Hepatocyte (in vitro differentiated cells): ENCODE results near the gene DGAT2. TPM values are rescaled to one million over a fixed set of nuclear protein-coding genes. Genes with fewer than 3 reads are reported as not detected.

Experiments
- DNase-seq: peaks from one replicate; pipeline ENCODE4 v3.0.0-alpha.2; 2016; ENCODE audit warnings: low spot score
- H2AFZ ChIP-seq: fragments of 200-600 bp; sonication (generic); 2 replicates; pipeline ENCODE4 v1.6.0; 2016; ENCODE audit warnings: antibody characterized with exemption, mild to moderate bottlenecking
- H3K27ac ChIP-seq: fragments of 200-600 bp; sonication (generic); 2 replicates; pipeline ENCODE4 v1.5.1; 2016; ENCODE audit warnings: mild to moderate bottlenecking
- H3K27me3 ChIP-seq: fragments of 200-600 bp; sonication (generic); 2 replicates; pipeline ENCODE4 v1.6.1; 2016
- H3K36me3 ChIP-seq: fragments of 200-600 bp; sonication (generic); replicated peaks from 2 replicates; pipeline ENCODE4 v1.5.1; 2016; ENCODE audit warnings: low read depth; ENCODE audit not compliant: insufficient read depth
- H3K4me1 ChIP-seq: fragments of 200-600 bp; sonication (generic); 2 replicates; pipeline ENCODE4 v1.5.1; 2016; ENCODE audit warnings: mild to moderate bottlenecking, moderate library complexity; ENCODE audit not compliant: insufficient read depth
- H3K4me2 ChIP-seq: fragments of 200-600 bp; sonication (generic); 2 replicates; pipeline ENCODE4 v1.6.0; 2016
- H3K4me3 ChIP-seq: fragments of 200-600 bp; sonication (generic); 2 replicates; pipeline ENCODE4 v1.5.1; 2016; ENCODE audit warnings: mild to moderate bottlenecking
- H3K79me2 ChIP-seq: fragments of 200-600 bp; sonication (generic); 2 replicates; pipeline ENCODE4 v1.6.0; 2017; ENCODE audit warnings: mild to moderate bottlenecking
- H3K9me2 ChIP-seq: fragments of 200-600 bp; sonication (generic); replicated peaks from 2 replicates; pipeline ENCODE4 v1.6.0; 2017; ENCODE audit warnings: mild to moderate bottlenecking; ENCODE audit not compliant: insufficient read depth
- H3K9me3 ChIP-seq: fragments of 200-600 bp; sonication (generic); 2 replicates; pipeline ENCODE4 v1.5.1; 2016; ENCODE audit warnings: low read depth, mild to moderate bottlenecking
- H4K20me1 ChIP-seq: fragments of 200-600 bp; sonication (generic); 2 replicates; pipeline ENCODE4 v1.6.0; 2016; ENCODE audit warnings: mild to moderate bottlenecking; ENCODE audit not compliant: insufficient read depth, poor library complexity, severe bottlenecking
- CTCF ChIP-seq: fragments of 200-600 bp; sonication (generic); IDR thresholded peaks from 2 replicates; pipeline ENCODE4 v1.5.1; 2016; ENCODE audit warnings: antibody characterized with exemption, mild to moderate bottlenecking; ENCODE audit not compliant: poor library complexity
- EZH2 ChIP-seq: fragments of 200-600 bp; sonication (generic); IDR thresholded peaks from 2 replicates; pipeline ENCODE4 v1.6.1; 2016; ENCODE audit warnings: antibody characterized with exemption, mild to moderate bottlenecking, borderline replicate concordance
- EZH2phosphoT487 ChIP-seq: fragments of 200-600 bp; sonication (generic); IDR thresholded peaks from one replicate; pipeline ENCODE4 v1.6.1; 2018; ENCODE audit warnings: antibody characterized with exemption, mild to moderate bottlenecking, low read depth, moderate library complexity; ENCODE audit not compliant: unreplicated experiment, severe bottlenecking
- WGBS: methylation state at CpG from one replicate; pipeline ENCODE4 v1.1.6; 2016; ENCODE audit warnings: low lambda C conversion rate; ENCODE audit errors: missing lambda C conversion rate; 5-methylcytosine and 5-hydroxymethylcytosine counted together
- polyA plus RNA-seq: library from polyadenylated mRNA; unstranded; fragments of >200 nt; fragmentation: Nextera tagmentation; extraction: Ambion mirVana; gene quantifications from 2 replicates; pipeline ENCODE4 v1.2.1, GENCODE V29; 2016
- total RNA-seq: library from RNA; depleted of rRNA; stranded (reverse); fragments of >200 nt; gene quantifications from 2 replicates; pipeline ENCODE4 v1.2.3, GENCODE V29; 2014

The DGAT2 gene
- total and polyA plus RNA-seq, 2 experiments from 2014 or later: 55.6 to 60.5 TPM

GRCh38 chr11:75795276-75796090, 26.9 kb downstream of the DGAT2 start:
- no peaks in the 10 kb centered on the region for H3K9me3 ChIP-seq
- no peak for TF ChIP-seq EZH2phosphoT487
- TF ChIP-seq CTCF: no peak
- no peak for TF ChIP-seq EZH2
- H2AFZ ChIP-seq: no peak overlapping the region
- no peak for DNase-seq
- 76% methylated on average over 4 of the region's 4 CpGs for WGBS
- H3K27me3 ChIP-seq: no peaks in the 10 kb centered on the region
- no peak overlapping the region for H3K4me3 ChIP-seq
- H3K36me3 ChIP-seq: no peaks in the 10 kb centered on the region
- no peak overlapping the region for H3K27ac ChIP-seq
- H3K79me2 ChIP-seq: no peaks in the 10 kb centered on the region
- no peaks in the 10 kb centered on the region for H4K20me1 ChIP-seq
- no peak overlapping the region for H3K4me2 ChIP-seq
- H3K9me2 ChIP-seq: no peaks in the 10 kb centered on the region
- no peaks in the 10 kb centered on the region for H3K4me1 ChIP-seq

- Histone ChIP-seq H3K79me2 (no peaks in the 10 kb centered on the region), H2AFZ (no peak overlapping the region), H3K9me3 (no peaks in the 10 kb centered on the region), H4K20me1 (no peaks in the 10 kb centered on the region), H3K4me1 (no peaks in the 10 kb centered on the region), H3K27ac (no peak overlapping the region), H3K4me3 (no peak overlapping the region), H3K4me2 (no peak overlapping the region), H3K27me3 (no peaks in the 10 kb centered on the region), H3K9me2 (no peaks in the 10 kb centered on the region), H3K36me3 (no peaks in the 10 kb centered on the region)
- TF ChIP-seq CTCF (no peak), EZH2phosphoT487 (no peak), EZH2 (no peak)
- WGBS: 96% methylated on average over 2 of the region's 2 CpGs
- no peak for DNase-seq
These were observed 27.5 kb downstream of the DGAT2 start for GRCh38 chr11:75796091-75796435.

- no peak for DNase-seq
These were observed 28.5 kb downstream of the DGAT2 start for GRCh38 chr11:75797116-75797515.

More at GRCh38 chr11:75797116-75797515, 28.5 kb downstream of the DGAT2 start:
- 80% methylated on average over 8 of the region's 8 CpGs for WGBS
- no peak for TF ChIP-seq CTCF
- no peak for TF ChIP-seq EZH2
- TF ChIP-seq EZH2phosphoT487: no peak
- Histone ChIP-seq H3K4me3 (no peak overlapping the region), H3K4me1 (no peaks in the 10 kb centered on the region), H2AFZ (no peak overlapping the region), H3K9me2 (no peaks in the 10 kb centered on the region), H3K4me2 (no peak overlapping the region), H3K79me2 (no peaks in the 10 kb centered on the region), H3K36me3 (no peaks in the 10 kb centered on the region), H3K27ac (no peak overlapping the region), H3K27me3 (no peaks in the 10 kb centered on the region), H3K9me3 (no peaks in the 10 kb centered on the region), H4K20me1 (no peaks in the 10 kb centered on the region)
